RWPE1 (cell line): ENCODE results near the gene CHCHD6.

ENCODE experiments used
- CTCF ChIA-PET: fragments of 350-600 bp; sonication (Branson Sonifier 250); formaldehyde crosslinking; extraction: SDS; loops from one replicate; lab custom pipeline; 2021; lab: Yijun Ruan, JAX
- POLR2A ChIA-PET: fragments of 400-600 bp; formaldehyde crosslinking; extraction: SDS; loops from one replicate; lab custom pipeline; 2020; ENCODE audit warnings: antibody characterized with exemption; ENCODE audit not compliant: low non-redundant PET; lab: Yijun Ruan, JAX
- DNase-seq: peaks from one replicate; pipeline ENCODE4 v3.0.0; 2012; ENCODE audit warnings: low spot score
- H3K27ac ChIP-seq: fragments of 450-650 bp; 2 replicates; pipeline ENCODE4 v1.5.1; 2017
- TF ChIP-seq, protein P1 (sequence below): fragments of 450-650 bp; conservative IDR thresholded peaks from 2 replicates; pipeline ENCODE4 v1.5.1; 2017; ENCODE audit warnings: low read depth, mild to moderate bottlenecking

CHCHD6 gene

DNA sequence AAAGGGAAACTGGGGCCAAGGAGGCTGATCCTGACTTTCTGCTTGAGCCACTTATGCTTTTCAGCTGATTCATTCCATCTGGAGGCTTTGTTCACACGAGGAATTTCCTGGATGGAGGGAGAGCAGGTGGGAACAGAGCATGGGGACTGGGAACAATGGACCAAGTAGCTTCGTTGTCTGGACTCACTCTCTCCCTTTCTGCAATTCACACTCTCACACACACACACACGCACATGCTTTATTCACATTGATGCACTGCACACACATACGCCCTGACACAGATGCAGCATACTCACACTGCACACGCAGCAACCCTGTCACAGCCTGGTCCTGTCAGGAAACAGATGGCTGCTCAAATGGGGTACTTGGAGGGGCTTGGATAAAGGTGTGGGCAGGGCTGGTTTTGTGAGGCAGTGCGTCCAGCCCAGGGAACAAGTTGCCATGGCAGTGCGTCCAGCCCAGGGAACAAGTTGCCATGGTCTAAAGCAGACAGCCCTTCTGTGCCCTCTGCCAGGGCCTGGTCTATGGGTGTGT is 19.8 kb upstream of the CHCHD6 start:
- no peak overlapping the region for H3K27ac ChIP-seq
- ChIA-PET CTCF (interaction anchor here (0.6 to 1.9 kb wide), 3 partner anchors 29 to 864 kb away, joined by 4 read pairs; no protein-coding TSS in a partner anchor), POLR2A (no interaction called here)
- no peak for DNase-seq
- TF ChIP-seq, protein P1, sequence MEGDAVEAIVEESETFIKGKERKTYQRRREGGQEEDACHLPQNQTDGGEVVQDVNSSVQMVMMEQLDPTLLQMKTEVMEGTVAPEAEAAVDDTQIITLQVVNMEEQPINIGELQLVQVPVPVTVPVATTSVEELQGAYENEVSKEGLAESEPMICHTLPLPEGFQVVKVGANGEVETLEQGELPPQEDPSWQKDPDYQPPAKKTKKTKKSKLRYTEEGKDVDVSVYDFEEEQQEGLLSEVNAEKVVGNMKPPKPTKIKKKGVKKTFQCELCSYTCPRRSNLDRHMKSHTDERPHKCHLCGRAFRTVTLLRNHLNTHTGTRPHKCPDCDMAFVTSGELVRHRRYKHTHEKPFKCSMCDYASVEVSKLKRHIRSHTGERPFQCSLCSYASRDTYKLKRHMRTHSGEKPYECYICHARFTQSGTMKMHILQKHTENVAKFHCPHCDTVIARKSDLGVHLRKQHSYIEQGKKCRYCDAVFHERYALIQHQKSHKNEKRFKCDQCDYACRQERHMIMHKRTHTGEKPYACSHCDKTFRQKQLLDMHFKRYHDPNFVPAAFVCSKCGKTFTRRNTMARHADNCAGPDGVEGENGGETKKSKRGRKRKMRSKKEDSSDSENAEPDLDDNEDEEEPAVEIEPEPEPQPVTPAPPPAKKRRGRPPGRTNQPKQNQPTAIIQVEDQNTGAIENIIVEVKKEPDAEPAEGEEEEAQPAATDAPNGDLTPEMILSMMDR, result no peak

DNA sequence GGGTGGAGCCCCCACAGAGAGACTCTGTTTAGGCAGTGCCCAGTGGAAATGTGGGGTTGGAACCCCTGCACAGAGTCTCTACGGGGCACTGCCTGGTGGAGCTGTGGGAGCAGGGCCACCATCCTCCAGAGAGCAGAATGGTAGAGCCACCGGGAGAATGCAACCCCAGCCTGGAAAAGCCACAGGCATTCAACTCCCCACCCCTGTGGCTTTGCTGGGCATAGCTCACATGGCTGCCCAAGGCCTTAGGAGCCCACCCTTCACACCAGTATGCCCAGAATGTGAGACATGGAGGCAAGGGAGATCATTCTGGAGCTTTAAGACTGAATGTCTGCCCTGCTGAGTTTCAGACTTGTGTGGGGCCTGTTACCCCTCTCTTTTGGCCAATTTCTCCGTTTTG is 19.0 kb upstream of the CHCHD6 start:
- ChIA-PET POLR2A (no interaction called here), CTCF (no interaction called here)
- TF ChIP-seq, protein P1, result no peak
- no peak overlapping the region for H3K27ac ChIP-seq
- DNase-seq, result no peak

DNA sequence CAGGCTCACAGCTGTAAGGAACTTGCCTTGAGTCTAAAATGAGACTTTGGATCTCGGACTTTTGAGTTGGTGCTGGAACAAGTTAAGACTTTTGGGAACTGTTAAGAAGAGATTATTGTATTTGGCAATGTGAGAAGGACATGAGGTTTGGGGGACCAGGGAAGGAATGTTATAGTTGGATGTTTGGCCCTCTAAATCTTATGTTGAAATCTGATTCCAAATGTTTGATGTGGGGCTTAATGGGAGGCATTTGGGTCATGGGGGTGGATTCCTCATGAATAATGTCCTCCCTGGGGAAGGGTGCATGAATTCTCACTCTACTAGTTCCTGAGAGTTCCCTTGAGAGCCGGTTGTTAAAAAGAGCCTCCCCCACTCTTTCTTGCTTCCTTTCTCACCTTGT is 18.5 kb upstream of the CHCHD6 start:
- POLR2A ChIA-PET, result no interaction called here
- CTCF ChIA-PET, result no interaction called here
- DNase-seq, result no peak
- H3K27ac ChIP-seq, result no peak overlapping the region
- TF ChIP-seq, protein P1, result no peak

- ChIA-PET CTCF (no interaction called here), POLR2A (no interaction called here)
- no peak for DNase-seq
- TF ChIP-seq, protein P1, result no peak
- H3K27ac ChIP-seq, result no peak overlapping the region
These were observed 12.3 kb upstream of the CHCHD6 start for GRCh38 chr3:126691765-126692164.

GRCh38 chr3:126692858-126693257 is 11.2 kb upstream of the CHCHD6 start:
- POLR2A ChIA-PET, result no interaction called here
- H3K27ac ChIP-seq, result no peak overlapping the region
- TF ChIP-seq, protein P1, result no peak
- no peak for DNase-seq
- CTCF ChIA-PET, result interaction anchor here (0.6 kb wide), 2 partner anchors 11 to 86 kb away, joined by 3 read pairs; no protein-coding TSS in a partner anchor

DNA sequence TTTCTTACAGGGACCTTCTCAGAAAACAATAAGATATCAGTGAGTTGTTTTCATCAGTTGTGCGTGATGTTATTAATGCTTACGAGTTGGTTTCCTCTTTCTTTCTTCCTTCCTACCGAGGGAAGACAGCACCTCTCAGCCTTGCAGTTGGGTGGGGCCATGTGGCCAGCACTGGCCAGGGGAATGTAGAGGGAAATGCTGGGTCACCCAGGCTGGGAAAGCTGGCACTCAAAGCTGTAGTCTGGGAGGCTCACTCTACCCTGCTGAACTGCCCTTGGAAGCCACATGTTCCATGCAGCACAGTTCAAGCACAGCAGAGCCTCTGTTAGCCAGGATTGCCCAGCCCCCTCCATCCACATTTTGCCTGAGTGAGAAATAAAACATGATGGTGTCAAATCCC is 10.1 kb upstream of the CHCHD6 start:
- no peak for DNase-seq
- TF ChIP-seq, protein P1, result no peak
- no peak overlapping the region for H3K27ac ChIP-seq
- ChIA-PET CTCF (no interaction called here), POLR2A (no interaction called here)
